K562 treated with DMSO at 1 percent for 24 hours (cell line): ENCODE data around the gene ACSF2. TPM values are rescaled to one million over a fixed set of nuclear protein-coding genes. Genes with fewer than 3 reads are reported as not detected.

Experiments
- total RNA-seq: library from RNA; unstranded; fragments of 300-600 nt; gene quantifications from 2 replicates; pipeline ENCODE4 v1.2.3, GENCODE V29; 2022; ENCODE audit warnings: low read depth; ENCODE audit not compliant: insufficient read depth

Gene ACSF2
- total RNA-seq = 33.3 and 34.0 TPM in 2 replicates

GRCh38 chr17:50425682-50426471 lies at the start of gene ACSF2:
ACSF2 (plus strand) TSS chr17:50426218; CDS start chr17:50426262, 44 bp downstream.

GRCh38 chr17:50397111-50397918 lies 28.7 kb upstream of the ACSF2 start, which contains the start of gene LRRC59:
LRRC59 (minus strand) TSS chr17:50397523; CDS start chr17:50397317, 206 bp downstream.

GRCh38 chr17:50468304-50469207 lies 42.5 kb downstream of the ACSF2 start, which contains the start of gene CHAD:
CHAD (minus strand) TSS chr17:50468880; CDS start chr17:50468813, 67 bp downstream.

GRCh38 chr17:50478391-50479381 lies 52.7 kb downstream of the ACSF2 start, which contains the start of gene RSAD1:
RSAD1 (plus strand) TSS chr17:50478860; CDS start chr17:50478885, 25 bp downstream.

GRCh38 chr17:50507871-50508572 lies 82.0 kb downstream of the ACSF2 start, which contains the start of gene MYCBPAP:
MYCBPAP (plus strand) TSS chr17:50508439; CDS start chr17:50508675, 236 bp downstream.

Other genes with a start within 250 kb of the ACSF2 start
- 3.7 and 4.8 TPM in 2 replicates for gene COL1A1, start 224.6 kb upstream of the ACSF2 start, total RNA-seq
- gene TMEM92, start 151.8 kb upstream of the ACSF2 start, total RNA-seq = 1.8 and 3.5 TPM in 2 replicates
- 9.8 and 10.3 TPM in 2 replicates for gene XYLT2, start 80.1 kb upstream of the ACSF2 start, total RNA-seq
- 79.7 and 83.4 TPM in 2 replicates for gene MRPL27, start 53.0 kb upstream of the ACSF2 start, total RNA-seq
- gene EME1, start 53.0 kb upstream of the ACSF2 start, total RNA-seq = 16.1 and 18.5 TPM in 2 replicates
- 152 and 158 TPM in 2 replicates for gene LRRC59, start 28.7 kb upstream of the ACSF2 start, total RNA-seq
- gene CHAD, start 42.7 kb downstream of the ACSF2 start, total RNA-seq = not detected in 2 replicates
- gene RSAD1, start 52.6 kb downstream of the ACSF2 start, total RNA-seq = 21.9 and 23.2 TPM in 2 replicates
- not detected in 2 replicates for gene MYCBPAP, start 82.2 kb downstream of the ACSF2 start, total RNA-seq
- not detected in 2 replicates for gene EPN3, start 106.5 kb downstream of the ACSF2 start, total RNA-seq
- 5.3 and 6.1 TPM in 2 replicates for gene SPATA20, start 121.0 kb downstream of the ACSF2 start, total RNA-seq
- 0.08 and 0.09 TPM in 2 replicates for gene CACNA1G, start 134.5 kb downstream of the ACSF2 start, total RNA-seq
- not detected in 2 replicates for gene ABCC3, start 208.7 kb downstream of the ACSF2 start, total RNA-seq